Measurements from ENCODE around the gene VPS45. TPM values are rescaled to one million over a fixed set of nuclear protein-coding genes. Genes with fewer than 3 reads are reported as not detected.

Gene VPS45
- total RNA-seq, 2 donors from 2014 or later = 30.3 to 30.6 TPM

- no peaks in the 10 kb centered on the region for H3K36me3 ChIP-seq
- H3K9ac ChIP-seq (ENCODE audit: low read depth in 2 of 2, low read length in 2 of 2) = no peak overlapping the region
- no peaks in the 10 kb centered on the region for H3K27me3 ChIP-seq
- no peak overlapping the region for H3K27ac ChIP-seq
- DNase-seq = no peak
- no peak for TF ChIP-seq CTCF (IDR thresholded peaks at IDR 0.05)
- no peaks in the 10 kb centered on the region for H3K4me1 ChIP-seq
- intact Hi-C loops (cut with DNase I) = no loop called here
- H3K4me3 ChIP-seq = no peak overlapping the region
- H3K9me3 ChIP-seq = no peaks in the 10 kb centered on the region
Observed at GRCh38 chr1:150092180-150092791, 24.7 kb downstream of the VPS45 start.

GRCh38 chr1:150093805-150094204 lies 26.2 kb downstream of the VPS45 start:
- intact Hi-C loops (cut with DNase I) = no loop called here
- H3K36me3 ChIP-seq = no peaks in the 10 kb centered on the region
- no peak overlapping the region for H3K4me3 ChIP-seq
- no peak overlapping the region for H3K27ac ChIP-seq
- no peaks in the 10 kb centered on the region for H3K9me3 ChIP-seq
- H3K27me3 ChIP-seq = no peaks in the 10 kb centered on the region
- no peak overlapping the region for H3K9ac ChIP-seq (ENCODE audit: low read depth in 2 of 2, low read length in 2 of 2)
- no peaks in the 10 kb centered on the region for H3K4me1 ChIP-seq
- DNase-seq = no peak
- no peak for TF ChIP-seq CTCF (IDR thresholded peaks at IDR 0.05)

GRCh38 chr1:150094734-150095265 lies 27.2 kb downstream of the VPS45 start:
- no peaks in the 10 kb centered on the region for H3K4me1 ChIP-seq
- no peaks in the 10 kb centered on the region for H3K27me3 ChIP-seq
- intact Hi-C loops (cut with DNase I) = no loop called here
- no peak for DNase-seq
- H3K27ac ChIP-seq = no peak overlapping the region
- H3K9me3 ChIP-seq = no peaks in the 10 kb centered on the region
- H3K9ac ChIP-seq (ENCODE audit: low read depth in 2 of 2, low read length in 2 of 2) = no peak overlapping the region
- H3K4me3 ChIP-seq = no peak overlapping the region
- TF ChIP-seq CTCF (IDR thresholded peaks at IDR 0.05) = no peak
- H3K36me3 ChIP-seq = no peaks in the 10 kb centered on the region

- intact Hi-C loops (cut with DNase I) = no loop called here
- no peaks in the 10 kb centered on the region for H3K36me3 ChIP-seq
- no peak for TF ChIP-seq CTCF (IDR thresholded peaks at IDR 0.05)
Observed at GRCh38 chr1:150102986-150103385, 35.4 kb downstream of the VPS45 start.

GRCh38 chr1:150106341-150106740 lies 38.8 kb downstream of the VPS45 start:
- Histone ChIP-seq H3K4me1 (no peaks in the 10 kb centered on the region), H3K27ac (no peak overlapping the region), H3K4me3 (no peak overlapping the region), H3K9ac (ENCODE audit: low read depth in 2 of 2, low read length in 2 of 2) (no peak overlapping the region), H3K9me3 (no peaks in the 10 kb centered on the region), H3K36me3 (no peaks in the 10 kb centered on the region), H3K27me3 (no peaks in the 10 kb centered on the region)
- no peak for DNase-seq
- intact Hi-C loops (cut with DNase I) = no loop called here
- no peak for TF ChIP-seq CTCF (IDR thresholded peaks at IDR 0.05)

More at GRCh38 chr1:150102986-150103385, 35.4 kb downstream of the VPS45 start:
- Histone ChIP-seq H3K27me3 (no peaks in the 10 kb centered on the region), H3K9ac (ENCODE audit: low read depth in 2 of 2, low read length in 2 of 2) (no peak overlapping the region), H3K9me3 (no peaks in the 10 kb centered on the region), H3K4me1 (no peaks in the 10 kb centered on the region), H3K27ac (no peak overlapping the region), H3K4me3 (no peak overlapping the region)
- DNase-seq = no peak
